GM23248 (cell line): Measurements from ENCODE around the gene WDFY1. TPM values are rescaled to one million over a fixed set of nuclear protein-coding genes. Genes with fewer than 3 reads are reported as not detected.

Experiments
- DNase-seq: peaks from one replicate; pipeline ENCODE4 v3.0.0-alpha.2; 2015
- H2AFZ ChIP-seq: fragments of 200-600 bp; sonication (generic); 2 replicates; pipeline ENCODE4 v1.6.1; 2016; ENCODE audit warnings: antibody characterized with exemption
- H3F3A ChIP-seq: fragments of 200-600 bp; sonication (generic); 2 replicates; pipeline ENCODE4 v1.6.1; 2016; ENCODE audit warnings: mild to moderate bottlenecking, antibody characterized with exemption, mixed run types; ENCODE audit not compliant: insufficient read depth
- H3K27ac ChIP-seq: fragments of 200-600 bp; sonication (generic); 2 replicates; pipeline ENCODE4 v1.5.1; 2016; ENCODE audit warnings: mild to moderate bottlenecking
- H3K27me3 ChIP-seq: fragments of 200-600 bp; sonication (generic); replicated peaks from 2 replicates; pipeline ENCODE4 v1.6.1; 2016; ENCODE audit warnings: mild to moderate bottlenecking; ENCODE audit not compliant: insufficient read depth
- H3K36me3 ChIP-seq: fragments of 200-600 bp; sonication (generic); 2 replicates; pipeline ENCODE4 v1.6.1; 2016; ENCODE audit warnings: low read depth, mild to moderate bottlenecking
- H3K4me1 ChIP-seq: fragments of 200-600 bp; sonication (generic); 2 replicates; pipeline ENCODE4 v1.6.1; 2016; ENCODE audit warnings: mild to moderate bottlenecking; ENCODE audit not compliant: insufficient read depth
- H3K4me2 ChIP-seq: fragments of 200-600 bp; sonication (generic); one replicate; pipeline ENCODE4 v1.6.1; 2016; ENCODE audit warnings: mild to moderate bottlenecking; ENCODE audit not compliant: unreplicated experiment
- H3K4me3 ChIP-seq: fragments of 200-600 bp; sonication (generic); 2 replicates; pipeline ENCODE4 v1.5.1; 2016; ENCODE audit warnings: mild to moderate bottlenecking
- H3K79me2 ChIP-seq: fragments of 200-600 bp; sonication (generic); 2 replicates; pipeline ENCODE4 v1.6.1; 2016; ENCODE audit warnings: mild to moderate bottlenecking; ENCODE audit not compliant: insufficient read depth
- H3K9ac ChIP-seq: fragments of 200-600 bp; sonication (generic); 2 replicates; pipeline ENCODE4 v1.6.1; 2016; ENCODE audit warnings: mild to moderate bottlenecking
- H3K9me2 ChIP-seq: fragments of 200-600 bp; sonication (generic); 2 replicates; pipeline ENCODE4 v1.6.1; 2016; ENCODE audit warnings: mixed run types, mild to moderate bottlenecking, moderate library complexity; ENCODE audit not compliant: insufficient read depth
- H3K9me3 ChIP-seq: fragments of 200-600 bp; sonication (generic); one replicate; pipeline ENCODE4 v1.6.1; 2017; ENCODE audit warnings: low read depth
- H4K20me1 ChIP-seq: fragments of 200-600 bp; sonication (generic); 2 replicates; pipeline ENCODE4 v1.6.0; 2016; ENCODE audit not compliant: insufficient read depth
- EZH2 ChIP-seq: fragments of 200-600 bp; sonication (generic); IDR thresholded peaks from 2 replicates; pipeline ENCODE4 v1.6.1; 2018; ENCODE audit warnings: antibody characterized with exemption, mild to moderate bottlenecking; ENCODE audit not compliant: insufficient read depth, poor library complexity, severe bottlenecking
- EZH2phosphoT487 ChIP-seq: fragments of 200-600 bp; sonication (generic); IDR thresholded peaks from 2 replicates; pipeline ENCODE4 v1.6.1; 2018; ENCODE audit warnings: antibody characterized with exemption, moderate library complexity, mild to moderate bottlenecking, low read depth; ENCODE audit not compliant: insufficient read depth
- WGBS, 2 experiments: methylation state at CpG; one replicate each; pipeline ENCODE4 v1.1.6; 2015 to 2017; ENCODE audit warnings: low lambda C conversion rate in 2 of 2, low coverage in 1 of 2; ENCODE audit errors: missing lambda C conversion rate in 2 of 2; 5-methylcytosine and 5-hydroxymethylcytosine counted together
- in situ Hi-C: fragments of 300-500 bp; cut with MboI; formaldehyde crosslinking; loops from 2 replicates; pipeline ENCODE4 v1.15.0; 2020
- polyA plus RNA-seq: library from polyadenylated mRNA; unstranded; fragments of >200 nt; fragmentation: Nextera tagmentation; extraction: Ambion mirVana; gene quantifications from 2 replicates; pipeline ENCODE4 v1.2.1, GENCODE V29; 2016
- total RNA-seq: library from RNA; depleted of rRNA; stranded (reverse); fragments of >200 nt; shearing (Covaris generic); gene quantifications from 2 replicates; pipeline ENCODE4 v1.2.3, GENCODE V29; 2014

WDFY1 gene
- total and polyA plus RNA-seq, 2 experiments from 2014 or later, result 65.1 to 81.2 TPM

DNA sequence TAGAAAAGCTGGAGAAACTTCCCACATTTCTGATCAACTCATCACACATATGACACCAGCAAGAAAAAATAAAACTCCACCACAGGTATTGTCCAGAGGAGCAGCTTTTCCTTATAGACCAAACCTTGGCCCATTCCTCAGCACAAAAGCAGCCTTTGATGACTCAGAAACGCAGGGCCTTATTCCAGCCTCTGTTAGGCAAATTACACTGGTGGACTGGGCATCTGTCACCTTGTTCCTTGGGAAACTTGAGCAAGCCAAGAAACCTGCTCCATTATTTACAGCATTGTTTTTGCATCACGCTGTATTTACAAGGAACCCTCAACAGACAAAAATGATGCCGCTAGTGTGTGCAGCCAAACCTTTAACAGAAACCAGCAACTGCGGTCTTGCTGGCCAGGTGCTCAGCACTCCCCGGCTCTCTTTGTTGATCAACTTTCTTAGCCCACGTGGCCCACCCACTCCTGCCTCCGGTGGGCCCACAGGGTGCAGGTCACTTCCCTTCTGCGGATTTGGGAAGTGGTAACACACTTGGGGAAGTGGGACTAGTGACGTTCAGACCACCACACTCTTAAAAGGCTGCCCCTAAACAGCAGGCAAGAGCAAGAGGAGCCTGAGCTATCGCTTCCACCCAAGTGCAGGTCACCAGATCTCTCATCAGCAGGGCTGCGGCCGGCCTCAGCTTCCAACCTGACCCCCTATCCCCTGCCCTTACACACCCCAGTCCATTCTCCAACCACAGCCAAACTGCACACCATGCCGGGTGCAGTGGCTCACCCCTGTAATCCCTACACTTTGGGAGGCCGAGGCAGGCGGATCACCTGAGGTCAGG is 109.2 kb downstream of the WDFY1 start:
- no peak overlapping the region for H3K9ac ChIP-seq

DNA sequence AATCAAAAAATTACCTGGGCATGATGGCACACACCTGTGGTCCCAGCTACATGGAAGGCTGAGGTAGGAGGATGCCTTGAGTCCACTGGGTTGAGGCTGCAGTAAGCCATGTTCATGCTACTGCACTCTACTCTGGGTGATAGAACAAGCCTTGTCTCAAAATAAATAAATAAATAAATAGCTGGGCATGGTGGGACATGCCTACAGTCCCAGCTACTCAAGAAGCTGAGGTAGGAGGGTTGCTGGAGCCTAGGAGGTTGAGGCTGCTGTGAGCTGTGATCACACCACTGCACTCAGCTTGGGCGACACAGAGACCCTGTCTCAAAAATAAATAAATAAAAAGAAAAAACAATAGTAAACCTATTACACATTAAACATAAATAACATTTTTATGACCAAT is 110.7 kb downstream of the WDFY1 start:
- no peak for TF ChIP-seq EZH2phosphoT487
- no peak for TF ChIP-seq EZH2
- Histone ChIP-seq H3K4me1 (no peaks in the 10 kb centered on the region), H3K79me2 (no peaks in the 10 kb centered on the region), H4K20me1 (no peaks in the 10 kb centered on the region), H2AFZ (no peak overlapping the region), H3K27me3 (no peaks in the 10 kb centered on the region), H3K27ac (no peak overlapping the region), H3K36me3 (no peaks in the 10 kb centered on the region), H3K9me2 (no peaks in the 10 kb centered on the region), H3F3A (no peaks in the 10 kb centered on the region), H3K4me3 (no peak overlapping the region), H3K9me3 (no peaks in the 10 kb centered on the region), H3K9ac (no peak overlapping the region), H3K4me2 (no peak overlapping the region)
- no peak for DNase-seq
- 100% methylated on average over 1 of the region's 1 CpG for WGBS, 2 experiments
- in situ Hi-C loops, result no loop called here

More for the DNA sequence above, 109.2 kb downstream of the WDFY1 start:
- H3K79me2 ChIP-seq, result no peaks in the 10 kb centered on the region
- H3K4me2 ChIP-seq, result no peak overlapping the region
- no peak overlapping the region for H3K27ac ChIP-seq
- 85% methylated on average over 15 of the region's 15 CpGs for WGBS, 2 experiments
- no peaks in the 10 kb centered on the region for H3K27me3 ChIP-seq
- no peak overlapping the region for H3K4me3 ChIP-seq
- H3K9me2 ChIP-seq, result no peaks in the 10 kb centered on the region
- no peak overlapping the region for H2AFZ ChIP-seq
- TF ChIP-seq EZH2phosphoT487 (no peak), EZH2 (no peak)
- no peak for DNase-seq
- no peaks in the 10 kb centered on the region for H3K36me3 ChIP-seq
- H3K4me1 ChIP-seq, result no peaks in the 10 kb centered on the region
- no peaks in the 10 kb centered on the region for H4K20me1 ChIP-seq
- no peaks in the 10 kb centered on the region for H3F3A ChIP-seq
- in situ Hi-C loops, result no loop called here
- H3K9me3 ChIP-seq, result no peaks in the 10 kb centered on the region

DNA sequence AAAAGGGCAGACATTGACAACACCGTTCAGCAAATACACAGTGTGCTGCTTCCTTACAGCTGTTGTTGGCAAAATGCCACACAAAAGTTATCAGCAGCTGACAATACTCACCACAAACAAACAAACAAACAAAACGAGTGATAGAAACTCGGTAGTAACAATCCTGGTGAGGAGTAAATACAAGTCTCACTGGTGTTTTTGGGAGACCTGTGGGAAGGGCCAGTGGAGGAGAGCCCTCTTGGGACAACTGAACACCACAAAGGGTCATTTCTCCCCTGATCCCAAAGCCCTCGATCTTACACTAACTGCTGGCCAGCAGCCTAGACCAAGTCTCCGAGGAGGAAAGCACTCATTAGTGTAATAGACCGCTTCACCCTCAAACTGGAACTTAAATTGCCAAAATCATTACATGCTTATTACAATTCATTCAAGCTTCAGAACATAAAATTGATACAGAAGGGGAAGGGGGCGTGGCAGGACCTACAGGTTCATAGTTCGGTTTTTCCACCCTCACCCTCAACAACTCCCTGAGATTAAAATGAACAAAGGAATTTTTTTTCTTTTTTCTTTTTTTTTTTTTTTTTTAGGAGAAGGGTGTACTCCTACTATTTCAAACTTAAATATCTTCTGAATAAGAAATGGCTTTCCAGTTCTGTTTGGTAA is 112.8 kb downstream of the WDFY1 start:
- Histone ChIP-seq H3K9me3 (no peaks in the 10 kb centered on the region), H3K9me2 (no peaks in the 10 kb centered on the region), H3K4me2 (no peak overlapping the region), H3K27me3 (no peaks in the 10 kb centered on the region), H3K9ac (no peak overlapping the region), H3F3A (no peaks in the 10 kb centered on the region), H4K20me1 (no peaks in the 10 kb centered on the region), H3K4me1 (no peaks in the 10 kb centered on the region), H3K27ac (no peak overlapping the region), H2AFZ (no peak overlapping the region), H3K4me3 (no peak overlapping the region), H3K79me2 (no peaks in the 10 kb centered on the region), H3K36me3 (no peaks in the 10 kb centered on the region)
- in situ Hi-C loops, result no loop called here
- WGBS, 2 experiments, result 71 to 72% methylated on average over 8 of the region's 8 CpGs
- no peak for TF ChIP-seq EZH2
- TF ChIP-seq EZH2phosphoT487, result no peak
- no peak for DNase-seq

DNA sequence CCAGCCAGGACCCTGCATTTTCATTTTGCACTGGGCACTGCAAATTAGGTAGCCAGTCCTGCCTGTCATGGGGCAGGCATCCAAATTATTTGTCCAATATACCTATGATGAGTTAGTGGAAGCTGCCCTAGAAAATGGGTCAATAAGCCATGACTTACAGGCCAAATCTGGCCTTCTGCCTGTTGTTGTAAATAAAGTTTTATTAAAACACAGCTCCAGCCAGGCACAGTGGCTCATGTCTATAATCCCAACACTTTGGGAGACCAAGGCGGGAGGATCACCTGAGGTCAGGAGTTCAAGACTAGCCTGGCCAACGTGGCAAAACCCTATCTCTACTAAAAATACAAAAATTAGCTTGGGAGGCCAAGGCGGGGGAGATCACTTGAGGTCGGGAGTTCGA is 116.0 kb downstream of the WDFY1 start:
- DNase-seq, result no peak
- Histone ChIP-seq H3K4me3 (no peak overlapping the region), H3K9ac (no peak overlapping the region), H3K4me1 (peaks cover 8% of the 10 kb centered on the region; the same call in 1 of the 2 replicates), H3K79me2 (no peaks in the 10 kb centered on the region), H3K27me3 (no peaks in the 10 kb centered on the region), H3K9me3 (no peaks in the 10 kb centered on the region), H4K20me1 (no peaks in the 10 kb centered on the region), H3K27ac (no peak overlapping the region), H3K36me3 (no peaks in the 10 kb centered on the region), H3K4me2 (no peak overlapping the region), H3K9me2 (no peaks in the 10 kb centered on the region), H3F3A (no peaks in the 10 kb centered on the region), H2AFZ (no peak overlapping the region)
- no peak for TF ChIP-seq EZH2
- no peak for TF ChIP-seq EZH2phosphoT487
- in situ Hi-C loops, result no loop called here
- WGBS, 2 experiments, result 89 to 95% methylated on average over 5 of the region's 5 CpGs
